ENCODE measurements around the gene CEP43.

Gene CEP43

GRCh38 chr6:167020206-167020605, 21.0 kb downstream of the CEP43 start:
- no peak for TF ChIP-seq GATA3 (IDR thresholded peaks at IDR 0.05; ENCODE audit: low read depth, low read length)
- no peak for TF ChIP-seq GATA2 (IDR thresholded peaks at IDR 0.05; ENCODE audit: low read depth, low read length)

- no peak for TF ChIP-seq GATA3 (IDR thresholded peaks at IDR 0.05; ENCODE audit: low read depth, low read length)
- no peak for TF ChIP-seq GATA2 (IDR thresholded peaks at IDR 0.05; ENCODE audit: low read depth, low read length)
Measured at GRCh38 chr6:167027308-167027707, 28.1 kb downstream of the CEP43 start.

- no peak for TF ChIP-seq GATA3 (IDR thresholded peaks at IDR 0.05; ENCODE audit: low read depth, low read length)
- TF ChIP-seq GATA2 (IDR thresholded peaks at IDR 0.05; ENCODE audit: low read depth, low read length): no peak
Measured at GRCh38 chr6:167027772-167028171, 28.6 kb downstream of the CEP43 start.

- TF ChIP-seq GATA2 (IDR thresholded peaks at IDR 0.05; ENCODE audit: low read depth, low read length) (0 out of 2 replicates have a peak, but pooled peaks have one; percentile 6), GATA3 (IDR thresholded peaks at IDR 0.05; ENCODE audit: low read depth, low read length) (no peak)
Measured at GRCh38 chr6:167030222-167031072, 31.2 kb downstream of the CEP43 start.

- TF ChIP-seq GATA2 (IDR thresholded peaks at IDR 0.05; ENCODE audit: low read depth, low read length) (peak; percentile 97), GATA3 (IDR thresholded peaks at IDR 0.05; ENCODE audit: low read depth, low read length) (peak; percentile 95)
Measured at GRCh38 chr6:167031082-167031709, 32.0 kb downstream of the CEP43 start.

- TF ChIP-seq GATA3 (IDR thresholded peaks at IDR 0.05; ENCODE audit: low read depth, low read length) (no peak), GATA2 (IDR thresholded peaks at IDR 0.05; ENCODE audit: low read depth, low read length) (no peak)
Measured at GRCh38 chr6:167034056-167034455, 34.9 kb downstream of the CEP43 start.

- TF ChIP-seq GATA3 (IDR thresholded peaks at IDR 0.05; ENCODE audit: low read depth, low read length): no peak
- no peak for TF ChIP-seq GATA2 (IDR thresholded peaks at IDR 0.05; ENCODE audit: low read depth, low read length)
Measured at GRCh38 chr6:167037762-167038161, 38.6 kb downstream of the CEP43 start.

- TF ChIP-seq GATA2 (IDR thresholded peaks at IDR 0.05; ENCODE audit: low read depth, low read length) (no peak), GATA3 (IDR thresholded peaks at IDR 0.05; ENCODE audit: low read depth, low read length) (no peak)
Measured at GRCh38 chr6:167044696-167045095, 45.5 kb downstream of the CEP43 start.

- TF ChIP-seq GATA2 (IDR thresholded peaks at IDR 0.05; ENCODE audit: low read depth, low read length) (no peak), GATA3 (IDR thresholded peaks at IDR 0.05; ENCODE audit: low read depth, low read length) (no peak)
Measured at GRCh38 chr6:167045828-167046580, 46.8 kb downstream of the CEP43 start.

GRCh38 chr6:167046861-167047495, 47.8 kb downstream of the CEP43 start:
- TF ChIP-seq GATA3 (IDR thresholded peaks at IDR 0.05; ENCODE audit: low read depth, low read length) (no peak), GATA2 (IDR thresholded peaks at IDR 0.05; ENCODE audit: low read depth, low read length) (no peak)

GRCh38 chr6:167047554-167047953, 48.4 kb downstream of the CEP43 start:
- TF ChIP-seq GATA2 (IDR thresholded peaks at IDR 0.05; ENCODE audit: low read depth, low read length) (no peak), GATA3 (IDR thresholded peaks at IDR 0.05; ENCODE audit: low read depth, low read length) (no peak)
